ENCODE measurements around the gene CITED1. TPM values are rescaled to one million over a fixed set of nuclear protein-coding genes. Genes with fewer than 3 reads are reported as not detected.

CITED1 gene
- polyA plus RNA-seq, 3 donors: 10.2 to 16.9 (median 13.4) TPM

- DNase-seq (ENCODE audit: extremely low read depth in 1 of 11, low read depth in 9 of 11, low spot score in 4 of 11): peak in 6 of 11 donors; percentile 26 to 62 (median 38)
Measured at GRCh38 chrX:72280321-72280845, 25.3 kb downstream of the CITED1 start.

GRCh38 chrX:72276478-72276953, 29.2 kb downstream of the CITED1 start:
- DNase-seq (ENCODE audit: extremely low read depth in 1 of 11, low read depth in 9 of 11, low spot score in 4 of 11): no peak

- DNase-seq (ENCODE audit: extremely low read depth in 1 of 11, low read depth in 9 of 11, low spot score in 4 of 11): no peak
Measured at GRCh38 chrX:72274526-72274925, 31.2 kb downstream of the CITED1 start.

- DNase-seq (ENCODE audit: extremely low read depth in 1 of 11, low read depth in 9 of 11, low spot score in 4 of 11): no peak
Measured at GRCh38 chrX:72273718-72274117, 32.0 kb downstream of the CITED1 start.

GRCh38 chrX:72272868-72273267, 32.8 kb downstream of the CITED1 start:
- no peak for DNase-seq (ENCODE audit: extremely low read depth in 1 of 11, low read depth in 9 of 11, low spot score in 4 of 11)

- no peak for DNase-seq (ENCODE audit: extremely low read depth in 1 of 11, low read depth in 9 of 11, low spot score in 4 of 11)
Measured at GRCh38 chrX:72271812-72272211, 33.9 kb downstream of the CITED1 start.

GRCh38 chrX:72271091-72271788, 34.5 kb downstream of the CITED1 start:
- DNase-seq (ENCODE audit: extremely low read depth in 1 of 11, low read depth in 9 of 11, low spot score in 4 of 11): no peak

- DNase-seq (ENCODE audit: extremely low read depth in 1 of 11, low read depth in 9 of 11, low spot score in 4 of 11): no peak
Measured at GRCh38 chrX:72270316-72270866, 35.3 kb downstream of the CITED1 start.

GRCh38 chrX:72269671-72270251, 36.0 kb downstream of the CITED1 start:
- no peak for DNase-seq (ENCODE audit: extremely low read depth in 1 of 11, low read depth in 9 of 11, low spot score in 4 of 11)

- DNase-seq (ENCODE audit: extremely low read depth in 1 of 11, low read depth in 9 of 11, low spot score in 4 of 11): no peak
Measured at GRCh38 chrX:72268597-72269365, 36.9 kb downstream of the CITED1 start.

GRCh38 chrX:72265263-72265662, 40.5 kb downstream of the CITED1 start:
- DNase-seq (ENCODE audit: extremely low read depth in 1 of 11, low read depth in 9 of 11, low spot score in 4 of 11): no peak

GRCh38 chrX:72262077-72262476, 43.6 kb downstream of the CITED1 start:
- DNase-seq (ENCODE audit: extremely low read depth in 1 of 11, low read depth in 9 of 11, low spot score in 4 of 11): no peak

GRCh38 chrX:72260448-72260847, 45.3 kb downstream of the CITED1 start:
- no peak for DNase-seq (ENCODE audit: extremely low read depth in 1 of 11, low read depth in 9 of 11, low spot score in 4 of 11)

GRCh38 chrX:72258174-72258573, 47.5 kb downstream of the CITED1 start:
- no peak for DNase-seq (ENCODE audit: extremely low read depth in 1 of 11, low read depth in 9 of 11, low spot score in 4 of 11)

GRCh38 chrX:72255864-72256263, 49.9 kb downstream of the CITED1 start:
- DNase-seq (ENCODE audit: extremely low read depth in 1 of 11, low read depth in 9 of 11, low spot score in 4 of 11): no peak

- no peak for DNase-seq (ENCODE audit: extremely low read depth in 1 of 11, low read depth in 9 of 11, low spot score in 4 of 11)
Measured at GRCh38 chrX:72255445-72255844, 50.3 kb downstream of the CITED1 start.

- no peak for DNase-seq (ENCODE audit: extremely low read depth in 1 of 11, low read depth in 9 of 11, low spot score in 4 of 11)
Measured at GRCh38 chrX:72254816-72255215, 50.9 kb downstream of the CITED1 start.

- no peak for DNase-seq (ENCODE audit: extremely low read depth in 1 of 11, low read depth in 9 of 11, low spot score in 4 of 11)
Measured at GRCh38 chrX:72253686-72254085, 52.0 kb downstream of the CITED1 start.

Measured in renal cortex interstitium (tissue), 11 donors.